ENCODE data around the gene NQO2.

- TF ChIP-seq POLR2A (IDR thresholded peaks at IDR 0.05; ENCODE audit: low read depth, low read length): no peak
- no peak for TF ChIP-seq POLR2AphosphoS5 (IDR thresholded peaks at IDR 0.05; ENCODE audit: low read depth, low read length)
- no peak for TF ChIP-seq TAF1 (IDR thresholded peaks at IDR 0.05; ENCODE audit: low read depth, low read length)
These were observed 15.0 kb downstream of the NQO2 start for GRCh38 chr6:3014675-3015066.
